AG09319 (cell line): ENCODE data around the gene FAM81A.

ENCODE experiments used
- DNase-seq: peaks from one replicate; pipeline ENCODE4 v3.0.0-alpha.2; 2010; ENCODE audit warnings: low read depth; ENCODE audit errors: extremely low read depth
- CTCF ChIP-seq: IDR thresholded peaks from 2 replicates; pipeline ENCODE4 v1.5.1; 2011; ENCODE audit warnings: low read depth, mild to moderate bottlenecking, inconsistent platforms, low read length, moderate library complexity

The FAM81A gene

GRCh38 chr15:59557581-59557980 is 119.6 kb downstream of the FAM81A start:
- no peak for TF ChIP-seq CTCF
- DNase-seq, result no peak

- no peak for DNase-seq
- no peak for TF ChIP-seq CTCF
These were observed 120.9 kb downstream of the FAM81A start for GRCh38 chr15:59558851-59559250.

- no peak for DNase-seq
- no peak for TF ChIP-seq CTCF
These were observed 123.6 kb downstream of the FAM81A start for GRCh38 chr15:59561547-59561946.

- no peak; the same call in 1 of the 2 replicates for TF ChIP-seq CTCF
- DNase-seq, result no peak
These were observed 124.6 kb downstream of the FAM81A start for GRCh38 chr15:59562448-59563186.

- TF ChIP-seq CTCF, result no peak
- no peak for DNase-seq
These were observed 127.3 kb downstream of the FAM81A start for GRCh38 chr15:59565299-59565698.

- no peak for TF ChIP-seq CTCF
- DNase-seq, result no peak
These were observed 129.3 kb downstream of the FAM81A start for GRCh38 chr15:59567324-59567723.

GRCh38 chr15:59569477-59569876 is 131.5 kb downstream of the FAM81A start:
- no peak for TF ChIP-seq CTCF
- DNase-seq, result no peak
